NT2/D1 (cell line): ENCODE data around the gene XAGE3.
"Not testable (repeated sequence)": the region's sequence is repeated elsewhere in the genome, so short reads cannot be mapped to it uniquely, and the experiment has no call there.

ENCODE experiments used
- DNase-seq: peaks from one replicate; pipeline ENCODE4 v3.0.0-alpha.2; 2011; ENCODE audit warnings: low read depth, low spot score
- H3K27me3 ChIP-seq: 2 replicates; pipeline ENCODE4 v1.6.0; 2011; ENCODE audit warnings: mild to moderate bottlenecking; ENCODE audit not compliant: insufficient read length, insufficient read depth
- H3K36me3 ChIP-seq: 2 replicates; pipeline ENCODE4 v1.6.1; 2011; ENCODE audit warnings: mild to moderate bottlenecking, low read length, mixed read lengths; ENCODE audit not compliant: insufficient read depth, insufficient read length
- H3K4me1 ChIP-seq: 2 replicates; pipeline ENCODE4 v1.5.1; 2011; ENCODE audit not compliant: insufficient read depth, insufficient read length
- H3K4me3 ChIP-seq: 2 replicates; pipeline ENCODE4 v1.5.1; 2011; ENCODE audit warnings: low read depth; ENCODE audit not compliant: insufficient read length
- H3K9ac ChIP-seq: 2 replicates; pipeline ENCODE4 v1.6.0; 2011; ENCODE audit warnings: low read depth; ENCODE audit not compliant: insufficient read length
- H3K9me3 ChIP-seq: 2 replicates; pipeline ENCODE4 v1.5.1; 2011; ENCODE audit warnings: mild to moderate bottlenecking, low read length; ENCODE audit not compliant: insufficient read depth
- SUZ12 ChIP-seq: IDR thresholded peaks from 2 replicates; pipeline ENCODE4 v1.6.1; 2011; ENCODE audit not compliant: insufficient read length, insufficient read depth; ENCODE audit errors: extremely low read depth
- YY1 ChIP-seq: IDR thresholded peaks from 2 replicates; pipeline ENCODE4 v1.6.1; 2011; ENCODE audit not compliant: insufficient read length, insufficient read depth
- ZNF274 ChIP-seq: IDR thresholded peaks from 2 replicates; pipeline ENCODE4 v1.6.1; 2011; ENCODE audit warnings: mild to moderate bottlenecking, low read depth, low read length

Gene XAGE3

GRCh38 chrX:52887459-52887858 lies 19.6 kb upstream of the XAGE3 start:
- not testable (repeated sequence) for H3K4me3 ChIP-seq, H3K27me3 ChIP-seq, H3K4me1 ChIP-seq, H3K9ac ChIP-seq, H3K9me3 ChIP-seq, DNase-seq, H3K36me3 ChIP-seq

DNA sequence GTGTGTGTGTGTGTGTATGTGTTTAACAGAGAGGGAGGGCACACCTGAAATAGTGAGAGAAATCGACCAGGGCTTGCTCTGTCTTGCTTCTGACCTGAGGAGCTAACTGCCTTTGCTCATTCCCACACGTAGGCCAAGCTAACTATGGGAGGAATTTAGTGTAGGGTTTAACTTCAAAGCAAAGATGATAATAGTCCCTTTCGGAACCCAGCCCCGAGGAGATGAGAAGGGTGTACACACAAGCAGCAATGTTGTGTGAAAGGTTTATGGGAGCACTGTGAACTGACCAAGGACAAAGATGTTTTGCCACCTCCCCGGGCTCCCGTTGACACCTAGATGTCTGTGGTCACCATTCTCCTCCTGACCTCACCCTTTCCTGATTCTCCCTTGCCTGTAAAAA lies 8.5 kb upstream of the XAGE3 start:
- not testable (repeated sequence) for H3K9ac ChIP-seq, H3K27me3 ChIP-seq, DNase-seq, H3K36me3 ChIP-seq, H3K9me3 ChIP-seq, H3K4me3 ChIP-seq, H3K4me1 ChIP-seq

- not testable (repeated sequence) for H3K4me1 ChIP-seq, H3K9ac ChIP-seq, H3K27me3 ChIP-seq, H3K36me3 ChIP-seq, DNase-seq, H3K4me3 ChIP-seq, H3K9me3 ChIP-seq
Measured at GRCh38 chrX:52875436-52875835, 7.6 kb upstream of the XAGE3 start.

GRCh38 chrX:52874661-52875060 lies 6.8 kb upstream of the XAGE3 start:
- Histone ChIP-seq H3K9me3 (no peaks in the 10 kb centered on the region), H3K4me1 (no peaks in the 10 kb centered on the region), H3K4me3 (no peak overlapping the region), H3K9ac (no peak overlapping the region), H3K27me3 (no peaks in the 10 kb centered on the region), H3K36me3 (no peaks in the 10 kb centered on the region)
- DNase-seq = no peak
- TF ChIP-seq SUZ12 (no peak), YY1 (no peak), ZNF274 (no peak)

GRCh38 chrX:52873825-52874224 lies 5.9 kb upstream of the XAGE3 start:
- not testable (repeated sequence) for H3K27me3 ChIP-seq, H3K4me3 ChIP-seq, H3K4me1 ChIP-seq, H3K9me3 ChIP-seq, H3K36me3 ChIP-seq, DNase-seq, H3K9ac ChIP-seq

- Histone ChIP-seq H3K9ac (no peak overlapping the region), H3K4me1 (no peaks in the 10 kb centered on the region), H3K36me3 (no peaks in the 10 kb centered on the region), H3K27me3 (no peaks in the 10 kb centered on the region), H3K9me3 (no peaks in the 10 kb centered on the region), H3K4me3 (no peak overlapping the region)
- DNase-seq = no peak
- no peak for TF ChIP-seq SUZ12
- no peak for TF ChIP-seq YY1
- no peak for TF ChIP-seq ZNF274
Measured at GRCh38 chrX:52870046-52870445, 2.2 kb upstream of the XAGE3 start.

DNA sequence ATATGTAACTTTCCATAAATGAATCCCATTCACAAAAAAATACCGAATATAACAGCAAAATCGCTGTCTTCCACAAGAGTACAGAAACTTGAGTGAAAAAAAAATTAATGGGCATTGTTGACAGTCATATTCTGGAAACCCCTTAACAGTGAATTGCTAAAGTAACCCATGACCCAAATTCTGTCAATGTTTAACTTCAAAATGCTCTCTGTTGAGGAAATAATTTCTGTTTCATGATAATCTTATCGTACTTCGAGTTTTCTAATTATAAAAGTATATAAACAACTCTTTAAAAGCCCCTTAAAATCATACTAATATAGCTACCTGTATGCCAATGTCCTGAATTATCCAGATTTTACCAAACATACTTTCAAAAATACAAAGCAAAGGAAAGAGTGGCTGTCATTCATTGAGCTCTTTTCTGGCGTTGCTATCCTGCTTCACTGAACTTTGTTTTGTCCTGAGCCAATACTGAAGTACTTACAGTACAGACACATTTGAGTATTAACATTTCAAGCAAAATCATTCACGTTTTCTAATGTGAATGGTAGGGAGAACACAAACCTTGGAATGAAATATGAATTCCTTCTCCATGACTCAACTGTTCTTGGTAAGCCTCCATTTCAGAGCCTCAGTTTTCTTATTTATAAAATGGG lies 2.4 kb downstream of the XAGE3 start:
- no peaks in the 10 kb centered on the region for H3K9me3 ChIP-seq
- H3K9ac ChIP-seq = no peak overlapping the region
- no peaks in the 10 kb centered on the region for H3K4me1 ChIP-seq
- no peak overlapping the region for H3K4me3 ChIP-seq
- TF ChIP-seq ZNF274 = no peak
- TF ChIP-seq SUZ12 = no peak
- no peak for TF ChIP-seq YY1
- H3K36me3 ChIP-seq = no peaks in the 10 kb centered on the region
- H3K27me3 ChIP-seq = no peaks in the 10 kb centered on the region
- DNase-seq = no peak

- H3K27me3 ChIP-seq, H3K36me3 ChIP-seq, H3K4me3 ChIP-seq, H3K9me3 ChIP-seq, H3K4me1 ChIP-seq, DNase-seq, H3K9ac ChIP-seq: not testable (repeated sequence)
Measured at GRCh38 chrX:52856991-52857525, 10.8 kb downstream of the XAGE3 start.
